ENCODE results near the gene QPCT.

The QPCT gene

DNA sequence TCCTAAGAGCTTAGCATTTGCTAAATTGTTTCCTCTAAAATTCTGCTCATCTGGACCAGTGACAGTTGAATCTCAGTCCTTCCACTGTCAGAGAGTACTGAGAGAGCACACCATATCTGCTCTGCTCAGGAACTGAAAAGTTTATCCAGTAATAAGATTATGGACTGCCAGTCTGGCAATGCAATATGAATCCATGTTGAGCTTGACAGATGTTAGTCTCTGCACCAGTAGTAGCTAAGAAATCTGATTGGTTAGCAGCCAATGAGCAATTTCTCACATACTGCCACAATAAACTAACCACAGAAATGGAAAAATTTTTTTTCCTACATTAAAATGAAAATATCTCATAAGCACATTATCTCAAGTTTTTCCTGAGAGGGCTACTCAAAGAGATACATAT lies 22.1 kb upstream of the QPCT start:
- Histone ChIP-seq H3K79me1 (ENCODE audit: low read length) (peaks cover 12% of the 10 kb centered on the region), H3K4me2 (ENCODE audit: low read length) (peak overlapping the region; percentile 42), H3K4ac (ENCODE audit: low read depth, low read length) (peak overlapping the region; percentile 97), H3K36me3 (ENCODE audit: control insufficient read depth in 1 of 2, insufficient read depth in 2 of 2, low read length in 2 of 2) (peaks cover 0 to 3% of the 10 kb centered on the region in 2 experiments), H2AFZ (ENCODE audit: insufficient read depth, low read length, poor library complexity) (no peak overlapping the region), H3K9ac (ENCODE audit: low read length) (no peak overlapping the region), H3K27me3 (ENCODE audit: insufficient read depth, low read length) (no peaks in the 10 kb centered on the region), H2BK5ac (ENCODE audit: low read depth, low read length, poor library complexity) (no peak overlapping the region), H3K23ac (ENCODE audit: low read length) (no peak overlapping the region), H3K27ac (ENCODE audit: low read depth, low read length) (no peak overlapping the region), H4K12ac (ENCODE audit: low read depth, low read length) (no peak overlapping the region), H3K9me3 (ENCODE audit: insufficient read depth, low read depth, low read length) (peaks cover 3% of the 10 kb centered on the region), H3K79me2 (ENCODE audit: control insufficient read depth, insufficient read depth, low read length, poor library complexity) (peaks cover 9% of the 10 kb centered on the region), H4K8ac (ENCODE audit: low read depth, low read length) (no peak overlapping the region), H2BK120ac (ENCODE audit: insufficient read depth, low read length, poor library complexity) (no peak overlapping the region), H4K91ac (ENCODE audit: low read depth, low read length) (no peak overlapping the region), H3K4me3 (ENCODE audit: low read depth, low read length) (no peak overlapping the region), H3K4me1 (ENCODE audit: control insufficient read depth in 1 of 2, insufficient read depth in 2 of 2, low read length in 2 of 2) (peaks cover 0 to 5% of the 10 kb centered on the region in 2 experiments), H3K14ac (ENCODE audit: low read length) (no peak overlapping the region), H3K18ac (ENCODE audit: low read length) (no peak overlapping the region), H2BK12ac (ENCODE audit: low read length) (no peak overlapping the region), H2AK5ac (ENCODE audit: low read length) (no peak overlapping the region)
- no peak for DNase-seq

DNA sequence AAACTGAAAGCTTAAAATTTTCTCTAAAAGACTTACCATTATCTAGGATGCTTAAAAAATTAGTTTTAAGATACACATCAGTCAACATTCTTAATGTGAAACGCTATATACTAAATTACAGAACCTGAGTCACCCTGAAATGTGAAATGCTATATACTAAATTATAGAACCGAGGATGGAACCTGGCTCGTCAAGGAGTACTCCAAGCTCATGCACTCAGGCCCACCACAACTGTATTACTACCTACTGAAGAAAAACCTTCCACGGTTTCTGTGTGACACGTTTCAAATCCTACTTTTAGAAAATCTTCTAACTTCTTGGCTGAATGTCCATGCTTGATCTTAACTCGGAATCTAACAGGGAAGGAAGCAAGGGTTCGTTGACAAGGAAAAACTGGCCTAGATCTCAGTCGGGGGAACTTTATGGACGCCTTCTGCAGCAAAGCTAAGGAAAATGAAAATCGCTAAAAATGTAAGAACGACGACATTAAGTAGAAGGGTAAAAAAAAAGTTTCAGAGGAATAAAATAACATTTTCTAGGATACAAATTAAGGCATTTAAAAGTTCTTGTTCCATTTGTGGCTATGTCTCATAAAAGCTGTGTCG lies 21.2 kb upstream of the QPCT start:
- H2AFZ ChIP-seq (ENCODE audit: insufficient read depth, low read length, poor library complexity), result no peak overlapping the region
- no peak overlapping the region for H4K8ac ChIP-seq (ENCODE audit: low read depth, low read length)
- H3K27ac ChIP-seq (ENCODE audit: low read depth, low read length), result no peak overlapping the region
- H3K79me2 ChIP-seq (ENCODE audit: control insufficient read depth, insufficient read depth, low read length, poor library complexity), result peaks cover 9% of the 10 kb centered on the region
- no peak overlapping the region for H3K14ac ChIP-seq (ENCODE audit: low read length)
- peaks cover 3% of the 10 kb centered on the region for H3K9me3 ChIP-seq (ENCODE audit: insufficient read depth, low read depth, low read length)
- H3K4me3 ChIP-seq (ENCODE audit: low read depth, low read length), result no peak overlapping the region
- no peak overlapping the region for H3K4ac ChIP-seq (ENCODE audit: low read depth, low read length)
- H2AK5ac ChIP-seq (ENCODE audit: low read length), result no peak overlapping the region
- H3K36me3 ChIP-seq (ENCODE audit: control insufficient read depth in 1 of 2, insufficient read depth in 2 of 2, low read length in 2 of 2), result peaks cover 0 to 3% of the 10 kb centered on the region in 2 experiments
- WGBS (ENCODE audit: extremely low coverage, insufficient coverage, insufficient read length), result no CpG with 5 or more reads among the region's 13 CpGs
- H3K4me2 ChIP-seq (ENCODE audit: low read length), result peak overlapping the region; percentile 58
- H2BK5ac ChIP-seq (ENCODE audit: low read depth, low read length, poor library complexity), result no peak overlapping the region
- H3K27me3 ChIP-seq (ENCODE audit: insufficient read depth, low read length), result no peaks in the 10 kb centered on the region
- peak overlapping the region; percentile 41 for H3K9ac ChIP-seq (ENCODE audit: low read length)
- H3K18ac ChIP-seq (ENCODE audit: low read length), result no peak overlapping the region
- no peak overlapping the region for H4K12ac ChIP-seq (ENCODE audit: low read depth, low read length)
- no peak for DNase-seq
- H2BK12ac ChIP-seq (ENCODE audit: low read length), result no peak overlapping the region
- no peak overlapping the region for H4K91ac ChIP-seq (ENCODE audit: low read depth, low read length)
- peaks cover 12% of the 10 kb centered on the region for H3K79me1 ChIP-seq (ENCODE audit: low read length)
- H3K4me1 ChIP-seq (ENCODE audit: control insufficient read depth in 1 of 2, insufficient read depth in 2 of 2, low read length in 2 of 2), result peaks cover 0 to 4% of the 10 kb centered on the region in 2 experiments
- no peak overlapping the region for H3K23ac ChIP-seq (ENCODE audit: low read length)
- no peak overlapping the region for H2BK120ac ChIP-seq (ENCODE audit: insufficient read depth, low read length, poor library complexity)

DNA sequence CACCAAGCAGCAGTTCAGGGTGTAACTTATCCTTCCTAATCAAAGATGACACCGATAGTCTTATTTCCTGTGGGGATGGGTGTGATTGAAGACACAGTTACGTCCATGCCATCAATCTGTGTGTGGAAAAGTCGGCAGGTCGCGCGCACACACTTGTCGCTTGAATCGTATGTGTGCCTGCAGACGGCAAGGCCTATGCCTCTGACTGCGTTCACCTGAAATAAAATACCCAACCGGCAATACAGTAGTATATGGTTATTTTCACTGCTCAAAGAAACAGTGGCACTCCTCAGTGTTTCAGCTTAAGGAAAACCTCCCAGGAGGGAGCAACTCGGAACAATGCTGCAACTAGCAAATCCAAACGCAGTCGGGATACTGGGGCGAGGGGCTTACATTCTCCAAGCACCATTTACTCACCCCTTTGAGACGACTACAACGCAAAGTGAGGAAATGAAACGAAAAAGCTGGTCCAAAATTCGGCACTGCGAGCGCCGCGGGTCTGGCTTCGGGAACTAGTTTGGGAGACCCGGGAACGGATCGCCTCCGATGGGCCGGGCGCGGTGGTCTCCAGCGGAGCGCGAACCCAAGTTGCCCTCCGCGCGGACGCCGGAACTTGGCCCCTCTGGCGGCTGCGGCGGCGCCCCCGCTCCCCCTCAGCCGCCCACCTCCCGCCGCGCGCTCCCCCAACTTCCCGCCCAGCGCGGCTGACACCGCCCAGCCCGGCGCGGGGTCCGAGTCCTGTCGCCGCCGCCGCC lies 20.5 kb upstream of the QPCT start:
- no peak overlapping the region for H4K12ac ChIP-seq (ENCODE audit: low read depth, low read length)

DNA sequence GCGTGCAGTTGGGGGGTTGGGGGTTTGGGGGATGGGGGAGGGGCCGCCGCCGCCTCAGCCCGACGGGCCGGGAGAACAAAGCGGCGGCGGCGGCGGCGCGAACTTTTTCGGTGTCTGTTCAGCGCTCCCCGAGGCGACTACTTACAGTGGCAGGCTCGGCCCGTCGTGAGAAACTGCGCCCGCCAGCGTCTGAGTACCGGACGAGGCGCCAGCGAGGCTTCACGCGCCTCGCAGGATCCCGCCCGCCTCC lies 20.0 kb upstream of the QPCT start:
- WGBS (ENCODE audit: extremely low coverage, insufficient coverage, insufficient read length), result no CpG with 5 or more reads among the region's 33 CpGs
- no peaks in the 10 kb centered on the region for H3K4me1 ChIP-seq (ENCODE audit: control insufficient read depth in 1 of 2, insufficient read depth in 2 of 2, low read length in 2 of 2)
- peaks cover 12% of the 10 kb centered on the region for H3K79me1 ChIP-seq (ENCODE audit: low read length)
- peak overlapping the region; percentile 68 for H2BK120ac ChIP-seq (ENCODE audit: insufficient read depth, low read length, poor library complexity)
- peaks cover 0 to 3% of the 10 kb centered on the region in 2 experiments for H3K36me3 ChIP-seq (ENCODE audit: control insufficient read depth in 1 of 2, insufficient read depth in 2 of 2, low read length in 2 of 2)
- H3K18ac ChIP-seq (ENCODE audit: low read length), result peak overlapping the region; percentile 57
- H3K79me2 ChIP-seq (ENCODE audit: control insufficient read depth, insufficient read depth, low read length, poor library complexity), result peaks cover 9% of the 10 kb centered on the region
- peak overlapping the region; percentile 67 for H3K27ac ChIP-seq (ENCODE audit: low read depth, low read length)
- peak overlapping the region; percentile 70 for H3K9ac ChIP-seq (ENCODE audit: low read length)
- peak; percentile 53 to 69 for DNase-seq
- H3K4me2 ChIP-seq (ENCODE audit: low read length), result no peak overlapping the region
- peaks cover 3% of the 10 kb centered on the region for H3K9me3 ChIP-seq (ENCODE audit: insufficient read depth, low read depth, low read length)
- peak overlapping the region; percentile 58 for H4K91ac ChIP-seq (ENCODE audit: low read depth, low read length)
- H3K14ac ChIP-seq (ENCODE audit: low read length), result peak overlapping the region; percentile 1
- H3K27me3 ChIP-seq (ENCODE audit: insufficient read depth, low read length), result no peaks in the 10 kb centered on the region
- peak overlapping the region; percentile 71 for H2BK5ac ChIP-seq (ENCODE audit: low read depth, low read length, poor library complexity)
- peak overlapping the region; percentile 88 for H3K4me3 ChIP-seq (ENCODE audit: low read depth, low read length)
- H3K4ac ChIP-seq (ENCODE audit: low read depth, low read length), result no peak overlapping the region
- H3K23ac ChIP-seq (ENCODE audit: low read length), result no peak overlapping the region
- H2AFZ ChIP-seq (ENCODE audit: insufficient read depth, low read length, poor library complexity), result no peak overlapping the region
- H4K12ac ChIP-seq (ENCODE audit: low read depth, low read length), result no peak overlapping the region
- no peak overlapping the region for H2BK12ac ChIP-seq (ENCODE audit: low read length)
- H4K8ac ChIP-seq (ENCODE audit: low read depth, low read length), result peak overlapping the region; percentile 70
- H2AK5ac ChIP-seq (ENCODE audit: low read length), result no peak overlapping the region

More for the DNA sequence above, 20.5 kb upstream of the QPCT start:
- peaks cover 9% of the 10 kb centered on the region for H3K79me2 ChIP-seq (ENCODE audit: control insufficient read depth, insufficient read depth, low read length, poor library complexity)
- DNase-seq, result peak; percentile 23 to 47
- H2BK5ac ChIP-seq (ENCODE audit: low read depth, low read length, poor library complexity), result peak overlapping the region; percentile 34
- H2BK12ac ChIP-seq (ENCODE audit: low read length), result no peak overlapping the region
- H3K4me3 ChIP-seq (ENCODE audit: low read depth, low read length), result peak overlapping the region; percentile 88
- peak overlapping the region; percentile 86 for H3K9ac ChIP-seq (ENCODE audit: low read length)
- H4K8ac ChIP-seq (ENCODE audit: low read depth, low read length), result peak overlapping the region; percentile 44
- no CpG with 5 or more reads among the region's 61 CpGs for WGBS (ENCODE audit: extremely low coverage, insufficient coverage, insufficient read length)
- H3K14ac ChIP-seq (ENCODE audit: low read length), result peak overlapping the region; percentile 1
- H3K4ac ChIP-seq (ENCODE audit: low read depth, low read length), result peak overlapping the region; percentile 0
- no peaks in the 10 kb centered on the region for H3K4me1 ChIP-seq (ENCODE audit: control insufficient read depth in 1 of 2, insufficient read depth in 2 of 2, low read length in 2 of 2)
- no peak overlapping the region for H3K23ac ChIP-seq (ENCODE audit: low read length)
- peak overlapping the region; percentile 26 for H2AFZ ChIP-seq (ENCODE audit: insufficient read depth, low read length, poor library complexity)
- H2AK5ac ChIP-seq (ENCODE audit: low read length), result no peak overlapping the region
- no peaks in the 10 kb centered on the region for H3K27me3 ChIP-seq (ENCODE audit: insufficient read depth, low read length)
- H3K36me3 ChIP-seq (ENCODE audit: control insufficient read depth in 1 of 2, insufficient read depth in 2 of 2, low read length in 2 of 2), result peaks cover 0 to 3% of the 10 kb centered on the region in 2 experiments
- H2BK120ac ChIP-seq (ENCODE audit: insufficient read depth, low read length, poor library complexity), result peak overlapping the region; percentile 18
- H3K79me1 ChIP-seq (ENCODE audit: low read length), result peaks cover 12% of the 10 kb centered on the region
- peak overlapping the region; percentile 58 for H4K91ac ChIP-seq (ENCODE audit: low read depth, low read length)
- H3K18ac ChIP-seq (ENCODE audit: low read length), result peak overlapping the region; percentile 75
- peak overlapping the region; percentile 58 for H3K4me2 ChIP-seq (ENCODE audit: low read length)
- peaks cover 3% of the 10 kb centered on the region for H3K9me3 ChIP-seq (ENCODE audit: insufficient read depth, low read depth, low read length)
- peak overlapping the region; percentile 67 for H3K27ac ChIP-seq (ENCODE audit: low read depth, low read length)

All from trophoblast cell (in vitro differentiated cells and primary cell).